HTERT RPE-1 (cell line): ENCODE data around the gene EARS2.

Source experiments
- in situ Hi-C: fragments of 300-500 bp; cut with MboI; formaldehyde crosslinking; loops from 4 replicates; pipeline ENCODE4 v1.14.3; 2020; ENCODE audit warnings: low sequenced_read_pairs

Gene EARS2

GRCh38 chr16:23508589-23509440 is 48.3 kb downstream of the EARS2 start:
- in situ Hi-C loops, result no loop called here

GRCh38 chr16:23506606-23506994 is 50.5 kb downstream of the EARS2 start:
- in situ Hi-C loops, result no loop called here

DNA sequence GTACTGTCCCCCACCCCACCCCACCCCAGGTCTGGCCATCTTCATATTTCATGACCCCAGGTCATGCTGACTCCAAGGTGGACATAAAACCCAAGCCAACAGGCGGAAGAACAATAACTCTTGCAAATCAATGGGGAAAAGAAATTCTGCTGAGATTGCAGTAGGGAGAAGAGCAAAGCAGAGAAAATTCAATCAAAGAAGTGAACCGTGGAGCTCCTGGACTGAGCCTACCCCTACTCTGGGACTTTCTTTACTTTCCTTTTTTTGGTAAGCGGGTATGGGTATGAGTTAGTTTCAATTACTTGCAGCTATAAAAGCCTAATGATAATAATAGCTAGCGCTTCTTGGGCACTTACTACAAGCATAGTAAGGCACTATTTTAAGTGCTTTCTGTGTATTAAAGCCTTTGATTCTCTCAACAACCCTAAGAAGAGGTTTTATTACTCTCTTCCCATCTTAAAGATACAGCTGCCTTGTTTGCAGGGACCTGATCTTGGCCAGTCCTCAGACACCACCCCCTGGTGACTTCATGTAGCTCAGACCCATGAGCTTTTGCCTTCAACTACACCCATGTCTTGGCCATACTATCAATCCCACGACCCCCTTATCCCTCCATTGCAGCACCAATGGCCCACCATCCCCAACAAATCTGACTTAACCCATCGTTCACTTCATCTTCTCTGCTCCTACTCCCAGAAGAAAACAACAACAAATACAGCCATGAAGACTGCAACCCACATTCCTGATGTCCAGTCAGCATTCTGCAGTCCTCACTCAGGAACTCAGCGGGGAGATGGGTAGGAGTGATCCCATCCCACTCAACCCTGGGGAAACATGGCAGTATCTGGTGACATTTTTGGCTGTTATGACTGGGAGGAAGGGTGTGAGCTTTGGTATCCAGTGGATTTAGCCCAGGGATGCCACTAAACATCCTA is 51.2 kb downstream of the EARS2 start:
- in situ Hi-C loops, result no loop called here

- in situ Hi-C loops, result no loop called here
These were observed 51.9 kb downstream of the EARS2 start for GRCh38 chr16:23505180-23505665.

DNA sequence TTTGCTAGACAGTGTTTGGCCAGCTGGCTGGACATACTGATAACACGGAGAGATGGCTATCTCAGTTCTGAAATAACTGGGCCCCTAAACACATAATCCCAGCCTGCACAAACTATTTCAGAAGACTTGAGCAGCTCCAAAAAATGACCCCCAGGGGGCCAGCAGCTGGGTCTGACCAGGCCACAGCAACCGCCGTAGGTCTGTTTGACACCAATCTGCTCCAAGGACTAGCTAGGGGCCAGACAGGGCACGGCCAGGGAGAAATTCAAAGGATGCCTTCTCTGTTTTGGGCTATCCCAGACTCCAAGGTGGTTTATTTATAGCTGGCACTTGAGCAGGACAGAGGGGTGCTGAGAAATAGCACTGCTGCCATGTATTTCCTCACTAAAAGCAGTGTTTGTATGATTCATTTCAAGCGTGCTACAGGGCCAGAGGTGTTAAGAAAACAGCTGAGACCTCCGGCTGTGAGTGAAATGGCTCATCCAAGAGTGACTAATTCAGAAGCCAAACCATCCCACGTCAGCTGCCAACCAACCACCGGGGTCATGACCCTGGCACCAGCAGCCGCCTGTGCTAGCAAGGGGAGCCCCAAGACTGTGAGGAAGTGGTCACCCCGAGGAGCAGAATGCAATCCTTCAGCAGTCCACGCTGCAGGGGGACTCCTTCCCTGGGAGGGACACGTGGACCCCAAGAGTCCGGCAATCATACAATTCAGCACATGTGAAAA is 52.5 kb downstream of the EARS2 start:
- in situ Hi-C loops, result no loop called here

DNA sequence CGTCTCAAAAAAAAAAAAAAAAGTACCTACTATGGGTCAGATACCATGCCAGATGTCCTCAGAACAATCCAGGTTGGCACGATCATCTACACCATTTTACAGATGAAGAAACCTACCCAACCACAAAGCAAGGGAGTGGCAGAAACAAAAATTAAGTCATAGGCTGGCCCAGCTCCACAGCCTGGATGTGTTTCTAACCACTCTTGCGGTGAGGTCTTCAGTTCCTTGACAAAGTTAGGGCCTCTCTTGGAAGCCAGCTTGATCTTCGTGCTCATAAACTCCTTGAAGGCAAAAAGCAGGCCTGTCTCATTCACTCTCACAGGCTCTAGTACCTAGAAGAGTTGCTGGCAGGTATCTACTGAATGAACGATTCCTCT is 53.1 kb downstream of the EARS2 start:
- in situ Hi-C loops, result no loop called here

DNA sequence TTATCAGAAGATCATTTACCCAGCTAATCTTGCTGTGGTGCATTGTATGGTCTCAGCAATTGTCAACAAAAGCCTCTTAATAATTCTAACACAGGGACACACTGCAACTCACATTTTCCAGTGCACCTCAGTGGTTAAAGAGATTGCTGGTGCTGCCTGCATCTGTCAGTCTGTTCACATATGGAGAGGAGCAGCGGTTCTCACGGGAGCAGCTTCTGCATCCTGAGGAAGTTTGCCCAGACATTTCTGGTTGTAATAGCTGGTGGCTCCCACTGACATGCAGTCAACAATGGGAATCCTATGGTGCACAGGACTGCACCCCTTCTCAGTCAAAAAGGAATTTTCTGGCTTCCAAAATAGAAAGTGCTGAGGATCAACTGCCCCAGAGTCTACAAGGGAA is 54.7 kb downstream of the EARS2 start:
- in situ Hi-C loops, result no loop called here

DNA sequence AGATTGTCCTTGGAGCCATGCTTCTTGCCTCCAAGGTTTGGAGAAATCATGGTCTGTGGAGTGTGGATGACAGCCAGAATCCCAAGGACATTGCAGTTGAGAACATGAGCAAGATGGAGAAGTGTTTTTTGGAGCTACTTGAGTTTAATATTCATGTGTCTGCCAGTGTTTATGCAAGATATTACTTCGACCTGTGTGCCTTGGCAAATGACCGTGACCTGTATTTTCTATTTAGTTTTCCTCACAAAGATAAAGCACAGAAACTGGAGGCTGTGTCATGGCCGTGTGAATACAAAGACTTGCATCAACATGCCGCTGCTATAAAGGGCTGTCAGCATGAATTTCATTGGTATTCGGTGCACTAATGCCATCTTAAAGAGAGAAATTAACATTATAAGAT is 55.9 kb downstream of the EARS2 start:
- in situ Hi-C loops, result no loop called here

- in situ Hi-C loops, result no loop called here
These were observed 56.3 kb downstream of the EARS2 start for GRCh38 chr16:23500862-23501225.

GRCh38 chr16:23500212-23500861 is 56.8 kb downstream of the EARS2 start:
- in situ Hi-C loops, result no loop called here

DNA sequence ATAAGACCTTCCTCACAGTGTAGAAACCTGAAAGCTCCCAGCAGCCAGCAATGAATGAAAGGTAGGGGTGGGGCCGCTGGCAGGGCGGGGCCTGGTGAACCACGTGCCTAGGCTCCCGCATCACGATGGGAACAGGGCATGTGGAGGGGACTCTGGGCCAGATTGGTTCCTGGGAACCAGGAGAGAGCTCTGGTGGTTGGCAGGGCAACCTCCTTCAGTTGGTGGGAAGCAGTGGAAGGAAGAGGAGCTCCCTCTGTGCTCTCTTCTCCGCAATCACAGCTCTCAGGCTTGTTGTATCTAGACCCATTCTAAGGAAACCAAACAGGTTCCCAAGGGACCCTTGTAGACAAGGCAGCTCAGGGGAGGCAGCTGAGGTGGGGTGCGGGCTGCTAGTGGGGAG is 57.3 kb downstream of the EARS2 start:
- in situ Hi-C loops, result no loop called here

DNA sequence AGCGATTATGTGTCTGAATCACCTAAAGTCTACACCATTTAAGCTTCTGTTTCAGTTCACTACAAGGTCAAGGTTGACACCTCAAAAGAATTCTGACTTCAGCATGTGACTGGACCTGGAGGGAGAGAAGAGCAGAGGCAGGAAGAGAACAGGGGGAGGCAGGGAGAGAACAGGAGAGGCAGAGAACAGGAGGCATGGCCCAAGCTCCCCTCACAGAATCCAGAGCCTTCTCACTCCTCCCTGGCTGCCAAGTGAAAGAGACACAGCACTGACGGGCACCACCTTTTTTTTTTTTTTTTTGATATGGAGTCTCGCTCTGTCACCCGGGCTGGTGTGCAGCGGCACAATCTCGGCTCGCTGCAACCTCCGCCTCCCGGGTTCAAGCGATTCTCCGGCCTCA is 58.3 kb downstream of the EARS2 start:
- in situ Hi-C loops, result no loop called here

DNA sequence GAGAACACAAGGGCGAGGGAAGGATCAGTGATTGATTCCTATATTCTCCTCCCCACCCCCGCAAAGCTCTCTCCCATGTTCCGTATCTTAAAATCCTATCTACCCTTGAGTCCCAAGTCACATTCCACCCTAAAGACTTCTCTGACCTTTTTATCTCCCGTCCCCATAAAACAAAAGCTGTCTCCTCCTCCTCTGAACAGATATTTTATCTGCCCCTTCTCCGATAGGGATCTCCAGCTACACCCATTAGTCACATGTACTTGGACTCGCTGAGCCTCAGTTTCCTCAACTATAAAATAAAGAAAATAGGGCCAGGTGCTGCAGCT is 59.6 kb downstream of the EARS2 start:
- in situ Hi-C loops, result no loop called here

- in situ Hi-C loops, result no loop called here
These were observed 60.2 kb downstream of the EARS2 start for GRCh38 chr16:23496821-23497542.

DNA sequence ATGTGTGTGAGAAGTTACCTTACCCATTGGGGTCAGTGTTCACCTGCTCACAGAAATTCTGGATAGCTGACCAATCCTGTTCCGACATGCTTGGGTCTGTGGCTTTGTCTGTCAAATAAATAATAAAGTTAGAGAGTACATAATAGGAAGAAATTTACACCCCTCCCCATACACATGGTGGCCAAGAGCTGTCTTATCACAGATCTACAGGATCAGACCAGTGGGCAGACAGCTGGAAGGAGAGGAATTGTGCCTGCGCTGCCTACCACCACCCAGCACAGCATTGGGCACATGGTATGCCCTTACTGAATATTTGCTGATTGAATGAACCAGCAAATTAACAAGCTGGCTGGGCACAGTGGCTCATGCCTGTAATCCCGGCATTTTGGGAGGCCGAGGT is 61.5 kb downstream of the EARS2 start:
- in situ Hi-C loops, result no loop called here

GRCh38 chr16:23494188-23494587 is 63.0 kb downstream of the EARS2 start:
- in situ Hi-C loops, result no loop called here

DNA sequence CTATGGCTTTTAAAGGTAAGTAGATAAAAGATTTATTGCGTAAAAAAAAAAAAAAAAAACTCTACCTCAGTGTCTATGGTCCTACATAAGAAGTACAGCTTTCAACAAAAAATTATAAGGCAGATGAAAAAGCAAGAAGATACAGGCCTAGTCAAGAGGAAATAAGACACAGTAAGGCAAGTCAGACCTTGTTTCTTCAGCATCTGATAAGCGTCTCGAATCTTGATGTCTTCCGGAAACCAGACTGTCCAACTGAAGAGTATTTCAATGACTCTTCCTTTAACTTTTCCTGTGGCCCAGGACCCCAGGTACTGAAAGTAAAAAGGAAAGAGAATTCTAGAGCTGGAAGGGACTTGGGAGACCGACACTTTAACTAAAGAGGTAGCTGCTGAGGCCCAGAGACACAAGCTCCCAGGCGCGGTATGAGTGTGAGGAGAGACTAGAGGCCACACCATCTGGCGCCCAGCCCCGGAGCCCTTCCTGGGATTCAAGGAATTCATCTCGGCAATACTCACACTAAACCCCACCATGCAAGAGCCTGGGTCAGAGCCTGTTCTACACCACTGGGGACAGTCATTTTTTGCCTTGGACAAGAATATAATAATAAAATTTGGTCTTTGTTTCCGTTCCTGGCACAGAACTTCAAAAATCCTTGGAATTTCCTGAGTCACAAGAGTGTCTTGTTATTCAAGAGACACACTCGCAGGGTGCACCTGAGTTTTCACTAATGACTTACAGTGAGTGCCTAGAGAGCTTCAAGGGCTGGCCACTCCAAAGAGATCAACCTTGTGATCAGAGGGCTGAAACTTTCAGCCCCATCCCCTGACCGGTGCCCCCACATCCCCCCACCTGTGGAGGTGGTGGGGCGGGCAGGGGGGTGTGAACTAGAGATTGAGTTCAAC is 65.4 kb downstream of the EARS2 start:
- in situ Hi-C loops, result no loop called here

DNA sequence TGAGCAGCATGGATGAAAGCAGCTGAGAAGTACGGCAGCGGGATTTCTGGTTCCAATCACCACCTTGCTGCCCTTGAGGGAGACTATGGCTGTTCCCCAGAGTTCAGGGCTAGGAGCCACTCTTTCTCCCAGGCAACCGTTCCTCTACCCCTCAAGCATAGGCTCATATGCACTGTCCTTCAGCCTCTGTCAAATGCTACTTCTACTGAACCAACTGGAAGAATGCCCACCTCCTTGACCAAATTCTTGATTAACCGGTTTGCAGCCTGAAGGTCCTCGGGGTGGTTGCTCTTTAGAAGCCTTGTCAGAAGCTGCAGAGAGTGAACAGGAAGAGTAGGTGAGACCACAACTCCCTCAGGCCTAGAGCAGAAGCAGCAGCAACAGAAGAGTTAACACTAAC is 70.7 kb downstream of the EARS2 start:
- in situ Hi-C loops, result no loop called here

GRCh38 chr16:23485841-23486240 is 71.3 kb downstream of the EARS2 start:
- in situ Hi-C loops, result no loop called here
